GM23248 (cell line): ENCODE data around the gene SLC34A3. TPM values are rescaled to one million over a fixed set of nuclear protein-coding genes. Genes with fewer than 3 reads are reported as not detected.

Source experiments
- DNase-seq: peaks from one replicate; pipeline ENCODE4 v3.0.0-alpha.2; 2015
- H2AFZ ChIP-seq: fragments of 200-600 bp; sonication (generic); 2 replicates; pipeline ENCODE4 v1.6.1; 2016; ENCODE audit warnings: antibody characterized with exemption
- H3F3A ChIP-seq: fragments of 200-600 bp; sonication (generic); 2 replicates; pipeline ENCODE4 v1.6.1; 2016; ENCODE audit warnings: mild to moderate bottlenecking, antibody characterized with exemption, mixed run types; ENCODE audit not compliant: insufficient read depth
- H3K27ac ChIP-seq: fragments of 200-600 bp; sonication (generic); 2 replicates; pipeline ENCODE4 v1.5.1; 2016; ENCODE audit warnings: mild to moderate bottlenecking
- H3K27me3 ChIP-seq: fragments of 200-600 bp; sonication (generic); replicated peaks from 2 replicates; pipeline ENCODE4 v1.6.1; 2016; ENCODE audit warnings: mild to moderate bottlenecking; ENCODE audit not compliant: insufficient read depth
- H3K36me3 ChIP-seq: fragments of 200-600 bp; sonication (generic); 2 replicates; pipeline ENCODE4 v1.6.1; 2016; ENCODE audit warnings: low read depth, mild to moderate bottlenecking
- H3K4me1 ChIP-seq: fragments of 200-600 bp; sonication (generic); 2 replicates; pipeline ENCODE4 v1.6.1; 2016; ENCODE audit warnings: mild to moderate bottlenecking; ENCODE audit not compliant: insufficient read depth
- H3K4me2 ChIP-seq: fragments of 200-600 bp; sonication (generic); one replicate; pipeline ENCODE4 v1.6.1; 2016; ENCODE audit warnings: mild to moderate bottlenecking; ENCODE audit not compliant: unreplicated experiment
- H3K4me3 ChIP-seq: fragments of 200-600 bp; sonication (generic); 2 replicates; pipeline ENCODE4 v1.5.1; 2016; ENCODE audit warnings: mild to moderate bottlenecking
- H3K79me2 ChIP-seq: fragments of 200-600 bp; sonication (generic); 2 replicates; pipeline ENCODE4 v1.6.1; 2016; ENCODE audit warnings: mild to moderate bottlenecking; ENCODE audit not compliant: insufficient read depth
- H3K9ac ChIP-seq: fragments of 200-600 bp; sonication (generic); 2 replicates; pipeline ENCODE4 v1.6.1; 2016; ENCODE audit warnings: mild to moderate bottlenecking
- H3K9me2 ChIP-seq: fragments of 200-600 bp; sonication (generic); 2 replicates; pipeline ENCODE4 v1.6.1; 2016; ENCODE audit warnings: mixed run types, mild to moderate bottlenecking, moderate library complexity; ENCODE audit not compliant: insufficient read depth
- H3K9me3 ChIP-seq: fragments of 200-600 bp; sonication (generic); one replicate; pipeline ENCODE4 v1.6.1; 2017; ENCODE audit warnings: low read depth
- H4K20me1 ChIP-seq: fragments of 200-600 bp; sonication (generic); 2 replicates; pipeline ENCODE4 v1.6.0; 2016; ENCODE audit not compliant: insufficient read depth
- EZH2 ChIP-seq: fragments of 200-600 bp; sonication (generic); IDR thresholded peaks from 2 replicates; pipeline ENCODE4 v1.6.1; 2018; ENCODE audit warnings: antibody characterized with exemption, mild to moderate bottlenecking; ENCODE audit not compliant: insufficient read depth, poor library complexity, severe bottlenecking
- EZH2phosphoT487 ChIP-seq: fragments of 200-600 bp; sonication (generic); IDR thresholded peaks from 2 replicates; pipeline ENCODE4 v1.6.1; 2018; ENCODE audit warnings: antibody characterized with exemption, moderate library complexity, mild to moderate bottlenecking, low read depth; ENCODE audit not compliant: insufficient read depth
- WGBS, 2 experiments: methylation state at CpG; one replicate each; pipeline ENCODE4 v1.1.6; 2015 to 2017; ENCODE audit warnings: low lambda C conversion rate in 2 of 2, low coverage in 1 of 2; ENCODE audit errors: missing lambda C conversion rate in 2 of 2; 5-methylcytosine and 5-hydroxymethylcytosine counted together
- in situ Hi-C: fragments of 300-500 bp; cut with MboI; formaldehyde crosslinking; loops from 2 replicates; pipeline ENCODE4 v1.15.0; 2020
- polyA plus RNA-seq: library from polyadenylated mRNA; unstranded; fragments of >200 nt; fragmentation: Nextera tagmentation; extraction: Ambion mirVana; gene quantifications from 2 replicates; pipeline ENCODE4 v1.2.1, GENCODE V29; 2016
- total RNA-seq: library from RNA; depleted of rRNA; stranded (reverse); fragments of >200 nt; shearing (Covaris generic); gene quantifications from 2 replicates; pipeline ENCODE4 v1.2.3, GENCODE V29; 2014

The SLC34A3 gene
- total and polyA plus RNA-seq, 2 experiments from 2014 or later, result not detected

GRCh38 chr9:137233143-137233980, 2.7 kb downstream of the SLC34A3 start:
- no peak overlapping the region for H3K27ac ChIP-seq
- no peak overlapping the region for H3K4me3 ChIP-seq
- no peak overlapping the region for H3K4me2 ChIP-seq
- H3F3A ChIP-seq, result no peaks in the 10 kb centered on the region
- no peaks in the 10 kb centered on the region for H4K20me1 ChIP-seq
- H3K9ac ChIP-seq, result no peak overlapping the region
- H2AFZ ChIP-seq, result no peak overlapping the region
- H3K27me3 ChIP-seq, result no peaks in the 10 kb centered on the region
- peaks cover 9% of the 10 kb centered on the region for H3K79me2 ChIP-seq
- 59 to 63% methylated on average over 26 to 40 of the region's 40 CpGs for WGBS, 2 experiments
- no peaks in the 10 kb centered on the region for H3K4me1 ChIP-seq
- no peaks in the 10 kb centered on the region for H3K9me3 ChIP-seq
- in situ Hi-C loops, result no loop called here
- DNase-seq, result no peak
- H3K9me2 ChIP-seq, result no peaks in the 10 kb centered on the region
- no peak for TF ChIP-seq EZH2
- TF ChIP-seq EZH2phosphoT487, result no peak
- H3K36me3 ChIP-seq, result no peaks in the 10 kb centered on the region

GRCh38 chr9:137234055-137234697, 3.5 kb downstream of the SLC34A3 start:
- no peak overlapping the region for H3K27ac ChIP-seq
- no peaks in the 10 kb centered on the region; the same call in 1 of the 2 replicates for H3F3A ChIP-seq
- H3K36me3 ChIP-seq, result no peaks in the 10 kb centered on the region
- H3K4me2 ChIP-seq, result no peak overlapping the region
- no peak overlapping the region for H3K4me3 ChIP-seq
- peaks cover 17% of the 10 kb centered on the region for H3K79me2 ChIP-seq
- H3K4me1 ChIP-seq, result no peaks in the 10 kb centered on the region
- no peaks in the 10 kb centered on the region for H3K27me3 ChIP-seq
- no peaks in the 10 kb centered on the region for H3K9me3 ChIP-seq
- no peak for TF ChIP-seq EZH2
- TF ChIP-seq EZH2phosphoT487, result no peak
- no peaks in the 10 kb centered on the region for H3K9me2 ChIP-seq
- in situ Hi-C loops, result no loop called here
- no peaks in the 10 kb centered on the region for H4K20me1 ChIP-seq
- no peak overlapping the region for H3K9ac ChIP-seq
- no peak for DNase-seq
- 59 to 63% methylated on average over 14 to 39 of the region's 40 CpGs for WGBS, 2 experiments
- no peak overlapping the region for H2AFZ ChIP-seq

- H2AFZ ChIP-seq, result no peak overlapping the region
- H3K9ac ChIP-seq, result no peak overlapping the region
- H3K9me2 ChIP-seq, result no peaks in the 10 kb centered on the region
- H3K9me3 ChIP-seq, result no peaks in the 10 kb centered on the region
- in situ Hi-C loops, result no loop called here
- no peaks in the 10 kb centered on the region for H3K4me1 ChIP-seq
- TF ChIP-seq EZH2, result no peak
- TF ChIP-seq EZH2phosphoT487, result no peak
- no peak for DNase-seq
- 50 to 64% methylated on average over 15 to 17 of the region's 18 CpGs for WGBS, 2 experiments
- H4K20me1 ChIP-seq, result no peaks in the 10 kb centered on the region
- no peak overlapping the region for H3K4me2 ChIP-seq
- H3K36me3 ChIP-seq, result no peaks in the 10 kb centered on the region
- H3K4me3 ChIP-seq, result no peak overlapping the region
- peaks cover 24% of the 10 kb centered on the region for H3K79me2 ChIP-seq
- no peaks in the 10 kb centered on the region for H3K27me3 ChIP-seq
- H3K27ac ChIP-seq, result no peak overlapping the region
- no peaks in the 10 kb centered on the region; the same call in 1 of the 2 replicates for H3F3A ChIP-seq
Measured at GRCh38 chr9:137234758-137235423, 4.2 kb downstream of the SLC34A3 start.

DNA sequence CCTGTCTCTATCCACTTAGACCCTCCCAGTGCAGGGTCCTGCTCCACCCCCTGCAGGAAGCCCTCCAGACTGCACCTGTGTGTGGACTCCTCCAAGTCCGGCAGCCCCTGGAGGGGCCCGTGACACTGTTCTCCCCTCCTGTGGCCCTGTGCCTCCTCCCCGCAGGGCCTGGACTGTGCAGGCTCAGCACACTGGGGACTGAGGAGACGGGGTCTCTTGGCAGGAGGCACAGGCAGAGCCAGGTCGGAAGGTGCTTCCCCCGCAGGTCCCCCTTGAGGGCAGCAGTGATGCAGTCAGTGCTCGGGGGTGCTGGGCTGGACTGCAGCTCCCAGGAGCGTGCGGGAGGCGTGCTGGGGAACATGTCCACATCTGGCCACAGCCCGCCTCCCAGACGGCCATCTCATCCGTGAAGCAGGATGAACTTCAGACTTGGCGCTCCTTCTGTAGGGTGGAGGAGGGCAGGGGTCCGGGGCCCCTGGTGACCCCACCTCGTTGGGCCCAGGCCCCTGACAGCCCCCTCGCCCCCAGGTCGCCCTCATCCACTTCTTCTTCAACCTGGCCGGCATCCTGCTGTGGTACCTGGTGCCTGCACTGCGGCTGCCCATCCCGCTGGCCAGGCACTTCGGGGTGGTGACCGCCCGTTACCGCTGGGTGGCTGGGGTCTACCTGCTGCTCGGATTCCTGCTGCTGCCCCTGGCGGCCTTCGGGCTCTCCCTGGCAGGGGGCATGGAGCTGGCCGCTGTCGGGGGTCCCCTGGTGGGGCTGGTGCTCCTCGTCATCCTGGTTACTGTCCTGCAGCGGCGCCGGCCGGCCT, 4.9 kb downstream of the SLC34A3 start:
- no peak for TF ChIP-seq EZH2
- no peak for TF ChIP-seq EZH2phosphoT487
- Histone ChIP-seq H3K4me1 (no peaks in the 10 kb centered on the region), H3F3A (no peaks in the 10 kb centered on the region; the same call in 1 of the 2 replicates), H3K36me3 (no peaks in the 10 kb centered on the region), H3K9me2 (no peaks in the 10 kb centered on the region), H3K27ac (no peak overlapping the region), H3K27me3 (no peaks in the 10 kb centered on the region), H3K4me3 (no peak overlapping the region), H3K9ac (no peak overlapping the region), H3K9me3 (no peaks in the 10 kb centered on the region), H3K4me2 (no peak overlapping the region), H3K79me2 (peaks cover 25% of the 10 kb centered on the region), H4K20me1 (no peaks in the 10 kb centered on the region), H2AFZ (no peak overlapping the region)
- DNase-seq, result no peak
- 61 to 64% methylated on average over 34 to 35 of the region's 35 CpGs for WGBS, 2 experiments
- in situ Hi-C loops, result no loop called here
